H9 (cell line): ENCODE measurements around the gene DLEC1. TPM values are rescaled to one million over a fixed set of nuclear protein-coding genes. Genes with fewer than 3 reads are reported as not detected.

ENCODE experiments used
- DNase-seq: peaks from one replicate; pipeline ENCODE4 v3.0.0-alpha.2; 2017
- H2AFZ ChIP-seq: one replicate; pipeline ENCODE4 v1.6.1; 2013; ENCODE audit warnings: mild to moderate bottlenecking, low read length, control low read depth, moderate library complexity
- H2AK5ac ChIP-seq: 2 replicates; pipeline ENCODE4 v1.6.1; 2013; ENCODE audit warnings: low read length, control low read depth, mixed read lengths; ENCODE audit not compliant: insufficient read length
- H2BK120ac ChIP-seq: one replicate; pipeline ENCODE4 v1.6.1; 2013; ENCODE audit warnings: low read depth, mild to moderate bottlenecking, low read length, control low read depth, inconsistent platforms; ENCODE audit not compliant: poor library complexity, severe bottlenecking
- H2BK12ac ChIP-seq: 2 replicates; pipeline ENCODE4 v1.6.1; 2013; ENCODE audit warnings: low read length, control low read depth, mixed read lengths, low read depth; ENCODE audit not compliant: insufficient read length
- H2BK15ac ChIP-seq: 2 replicates; pipeline ENCODE4 v1.6.1; 2013; ENCODE audit warnings: low read depth, low read length, control low read depth
- H2BK20ac ChIP-seq: one replicate; pipeline ENCODE4 v1.6.1; 2013; ENCODE audit warnings: low read depth, mild to moderate bottlenecking, low read length, control low read depth, inconsistent platforms; ENCODE audit not compliant: poor library complexity, severe bottlenecking
- H2BK5ac ChIP-seq: 2 replicates; pipeline ENCODE4 v1.6.1; 2013; ENCODE audit warnings: low read length, control low read depth, mixed read lengths; ENCODE audit not compliant: insufficient read length
- H3K14ac ChIP-seq: 2 replicates; pipeline ENCODE4 v1.6.1; 2013; ENCODE audit warnings: low read length, control low read depth; ENCODE audit not compliant: insufficient read depth
- H3K18ac ChIP-seq: 2 replicates; pipeline ENCODE4 v1.6.1; 2013; ENCODE audit warnings: low read depth, mild to moderate bottlenecking, mixed read lengths, low read length, control low read depth; ENCODE audit not compliant: insufficient read length
- H3K23ac ChIP-seq: 2 replicates; pipeline ENCODE4 v1.6.1; 2013; ENCODE audit warnings: low read length, control low read depth, mixed read lengths, low read depth; ENCODE audit not compliant: insufficient read length
- H3K23me2 ChIP-seq: 2 replicates; pipeline ENCODE4 v1.6.1; 2013; ENCODE audit warnings: low read depth, mild to moderate bottlenecking, mixed read lengths, low read length, control low read depth; ENCODE audit not compliant: insufficient read length, poor library complexity, severe bottlenecking
- H3K27ac ChIP-seq: 2 replicates; pipeline ENCODE4 v1.5.1; 2013; ENCODE audit warnings: low read length, control low read depth, mixed read lengths, low read depth; ENCODE audit not compliant: insufficient read length
- H3K27me3 ChIP-seq: 2 replicates; pipeline ENCODE4 v1.6.1; 2013; ENCODE audit warnings: low read length, control low read depth, inconsistent platforms; ENCODE audit not compliant: insufficient read depth
- H3K4ac ChIP-seq: 2 replicates; pipeline ENCODE4 v1.6.1; 2013; ENCODE audit warnings: low read depth, mild to moderate bottlenecking, control low read depth, inconsistent platforms, low read length, moderate library complexity
- H3K4me1 ChIP-seq: 2 replicates; pipeline ENCODE4 v1.6.1; 2013; ENCODE audit warnings: low read length, control low read depth, inconsistent platforms; ENCODE audit not compliant: insufficient read depth
- H3K4me2 ChIP-seq: 2 replicates; pipeline ENCODE4 v1.6.1; 2013; ENCODE audit warnings: low read length, control low read depth, mixed read lengths; ENCODE audit not compliant: insufficient read length, insufficient read depth
- H3K56ac ChIP-seq: 2 replicates; pipeline ENCODE4 v1.6.1; 2013; ENCODE audit warnings: low read depth, mild to moderate bottlenecking, mixed read lengths, low read length, control low read depth; ENCODE audit not compliant: insufficient read length
- H3K79me1 ChIP-seq: 2 replicates; pipeline ENCODE4 v1.6.1; 2013; ENCODE audit warnings: low read depth, mild to moderate bottlenecking, moderate library complexity, low read length, control low read depth, inconsistent platforms; ENCODE audit not compliant: insufficient read depth, poor library complexity, severe bottlenecking
- H3K79me2 ChIP-seq: 2 replicates; pipeline ENCODE4 v1.6.1; 2013; ENCODE audit warnings: low read length, control low read depth, inconsistent platforms; ENCODE audit not compliant: insufficient read depth
- H3K9ac ChIP-seq: 2 replicates; pipeline ENCODE4 v1.6.1; 2013; ENCODE audit warnings: low read length, control low read depth, mixed read lengths; ENCODE audit not compliant: insufficient read length; ENCODE audit errors: extremely low read depth
- H3K9me3 ChIP-seq: one replicate; pipeline ENCODE4 v1.6.1; 2013; ENCODE audit warnings: low read depth, low read length, inconsistent platforms; ENCODE audit not compliant: control insufficient read depth
- H3T11ph ChIP-seq: one replicate; pipeline ENCODE4 v1.6.1; 2013; ENCODE audit warnings: mild to moderate bottlenecking, low read length, control low read depth, inconsistent platforms
- H4K20me1 ChIP-seq: one replicate; pipeline ENCODE4 v1.6.1; 2013; ENCODE audit not compliant: control insufficient read depth, insufficient read length, insufficient read depth
- H4K5ac ChIP-seq: 2 replicates; pipeline ENCODE4 v1.6.1; 2013; ENCODE audit warnings: low read depth, mild to moderate bottlenecking, mixed read lengths, low read length, control low read depth; ENCODE audit not compliant: insufficient read length
- H4K8ac ChIP-seq: replicated peaks from 2 replicates; pipeline ENCODE4 v1.6.1; 2013; ENCODE audit warnings: low read length, control low read depth, mixed read lengths, low read depth; ENCODE audit not compliant: insufficient read length
- H4K91ac ChIP-seq: 2 replicates; pipeline ENCODE4 v1.6.1; 2013; ENCODE audit warnings: low read depth, mild to moderate bottlenecking, moderate library complexity, mixed read lengths, low read length, control low read depth; ENCODE audit not compliant: insufficient read length
- H3K27ac Mint-ChIP-seq, 3 experiments: 2 replicates in 2 of 3; 3 replicates in 1 of 3; pipeline ENCODE4 v1.8.0; 2020 to 2021; ENCODE audit warnings: mixed read lengths in 3 of 3, mild to moderate bottlenecking in 1 of 3, moderate library complexity in 1 of 3
- H3K27me3 Mint-ChIP-seq: 2 replicates; pipeline ENCODE4 v1.8.0; 2021; ENCODE audit warnings: low read depth, mild to moderate bottlenecking, moderate library complexity, mixed read lengths
- H3K36me3 Mint-ChIP-seq, 3 experiments: 2 replicates in 2 of 3; 3 replicates in 1 of 3; pipeline ENCODE4 v1.8.0; 2020 to 2021; ENCODE audit warnings: low read depth in 3 of 3, mixed read lengths in 3 of 3; ENCODE audit not compliant: insufficient read depth in 1 of 3
- H3K4me1 Mint-ChIP-seq, 2 experiments: 2 replicates each; pipeline ENCODE4 v1.8.0; 2020; ENCODE audit warnings: mixed read lengths in 2 of 2
- H3K4me3 Mint-ChIP-seq, 2 experiments: 2 replicates in 1 of 2; 3 replicates in 1 of 2; pipeline ENCODE4 v1.8.0; 2020 to 2021; ENCODE audit warnings: mild to moderate bottlenecking in 2 of 2, mixed read lengths in 2 of 2, moderate library complexity in 1 of 2
- H3K9me3 Mint-ChIP-seq, 2 experiments: 2 replicates in 1 of 2; 3 replicates in 1 of 2; pipeline ENCODE4 v1.8.0; 2020; ENCODE audit warnings: mild to moderate bottlenecking in 2 of 2, mixed read lengths in 2 of 2, moderate library complexity in 1 of 2
- CTCF ChIP-seq: fragments of 200-600 bp; sonication (generic); conservative IDR thresholded peaks from 3 replicates; pipeline ENCODE4 v1.8.0; 2021; ENCODE audit warnings: antibody characterized with exemption, mild to moderate bottlenecking
- WGBS: extraction: QIAGEN DNeasy Blood & Tissue Kit; methylation state at CpG from one replicate; pipeline ENCODE4 v1.1.7; 2013; ENCODE audit warnings: missing lambda C conversion rate, low lambda C conversion rate, mixed read lengths; ENCODE audit not compliant: insufficient read length; ENCODE audit errors: extremely low coverage; 5-methylcytosine and 5-hydroxymethylcytosine counted together
- total RNA-seq: library from RNA; stranded (reverse); gene quantifications from 2 replicates; pipeline ENCODE4 v1.2.1, GENCODE V29; 2021

The DLEC1 gene
- total RNA-seq, 1 experiment from 2014 or later, result 2.1 TPM

DNA sequence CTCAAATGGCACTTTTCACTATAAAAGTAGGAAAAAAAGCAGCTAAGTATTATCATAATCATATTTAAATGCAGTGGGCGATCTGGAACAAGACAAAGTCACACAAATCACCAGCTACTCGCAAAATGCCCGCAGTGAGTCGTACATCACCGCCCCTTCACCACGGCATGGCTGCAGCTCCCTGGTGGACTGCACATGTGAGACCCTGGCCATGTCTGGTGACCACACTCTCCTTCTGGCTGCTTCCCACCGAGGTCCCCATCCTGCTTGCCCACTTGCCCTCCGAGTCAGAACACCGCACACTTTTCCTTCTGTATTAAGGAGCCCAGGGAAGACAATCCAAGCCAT lies 59.3 kb downstream of the DLEC1 start:
- no peak overlapping the region for H2BK12ac ChIP-seq
- no peak overlapping the region for H3K9ac ChIP-seq
- peaks cover 3% of the 10 kb centered on the region; the same call in 1 of the 2 replicates for H3K4me1 ChIP-seq
- Mint-ChIP-seq H3K27ac (no peak overlapping the region; a peak in 1 of 7 replicates), H3K36me3 (no peaks in the 10 kb centered on the region), H3K4me3 (no peak overlapping the region), H3K9me3 (no peaks in the 10 kb centered on the region; a peak in 1 of 5 replicates), H3K27me3 (peaks cover 17% of the 10 kb centered on the region), H3K4me1 (peaks cover 30 to 33% of the 10 kb centered on the region in 2 experiments)
- no peak overlapping the region for H2AFZ ChIP-seq
- H3K27ac ChIP-seq, result no peak overlapping the region
- H3K18ac ChIP-seq, result no peak overlapping the region
- no peaks in the 10 kb centered on the region; the same call in 1 of the 2 replicates for H3K27me3 ChIP-seq
- no peak overlapping the region for H4K5ac ChIP-seq
- WGBS, result no CpG with 5 or more reads among the region's 9 CpGs
- no peak overlapping the region for H2BK15ac ChIP-seq
- H4K8ac ChIP-seq, result no peak overlapping the region
- H3K56ac ChIP-seq, result no peak overlapping the region
- no peaks in the 10 kb centered on the region for H3K9me3 ChIP-seq
- H3K23ac ChIP-seq, result no peak overlapping the region
- no peak overlapping the region for H3K4ac ChIP-seq
- DNase-seq, result no peak
- no peaks in the 10 kb centered on the region for H3K79me2 ChIP-seq
- no peak for TF ChIP-seq CTCF
- H2BK120ac ChIP-seq, result no peak overlapping the region
- H2BK5ac ChIP-seq, result no peak overlapping the region
- H2BK20ac ChIP-seq, result no peak overlapping the region
- no peak overlapping the region for H3K4me2 ChIP-seq
- no peak overlapping the region for H4K91ac ChIP-seq
- no peak overlapping the region for H3K14ac ChIP-seq
- no peak overlapping the region for H2AK5ac ChIP-seq
- no peaks in the 10 kb centered on the region for H3K79me1 ChIP-seq
- H3K23me2 ChIP-seq, result no peaks in the 10 kb centered on the region
- no peaks in the 10 kb centered on the region for H4K20me1 ChIP-seq
- H3T11ph ChIP-seq, result no peak overlapping the region
